PC-3 (cell line): ENCODE results near the gene ATG13.

Experiments
- CTCF ChIP-seq: fragments of 300-600 bp; sonication (generic); conservative IDR thresholded peaks from 2 replicates; pipeline ENCODE4 v1.5.1; 2017; ENCODE audit warnings: antibody characterized with exemption, low read depth, mild to moderate bottlenecking, low read length
- EZH2 ChIP-seq: fragments of 300-600 bp; sonication (generic); IDR thresholded peaks from one replicate; pipeline ENCODE4 v1.6.1; 2017; ENCODE audit warnings: antibody characterized with exemption, mild to moderate bottlenecking, low read length; ENCODE audit not compliant: unreplicated experiment
- EZH2phosphoT487 ChIP-seq: fragments of 300-600 bp; sonication (generic); IDR thresholded peaks from 2 replicates; pipeline ENCODE4 v1.6.1; 2018; ENCODE audit warnings: mild to moderate bottlenecking, antibody characterized with exemption, low read length, borderline replicate concordance

- TF ChIP-seq CTCF: no peak
- no peak for TF ChIP-seq EZH2phosphoT487
- no peak for TF ChIP-seq EZH2
These were observed 94.0 kb downstream of the ATG13 start for GRCh38 chr11:46711303-46711702.
